GM18502 (cell line): Measurements from ENCODE around the gene PLXNB2.
"Not testable (repeated sequence)": the region's sequence is repeated elsewhere in the genome, so short reads cannot be mapped to it uniquely, and the experiment has no call there.

Source experiments
- ATAC-seq: cut with Tn5 transposase; IDR thresholded peaks from one replicate; pipeline ENCODE4 v1.9.1; 2021; ENCODE audit warnings: mild to moderate bottlenecking; ENCODE audit not compliant: unreplicated experiment, poor library complexity

The PLXNB2 gene

GRCh38 chr22:50281957-50282356 is 25.5 kb downstream of the PLXNB2 start:
- ATAC-seq = no peak

DNA sequence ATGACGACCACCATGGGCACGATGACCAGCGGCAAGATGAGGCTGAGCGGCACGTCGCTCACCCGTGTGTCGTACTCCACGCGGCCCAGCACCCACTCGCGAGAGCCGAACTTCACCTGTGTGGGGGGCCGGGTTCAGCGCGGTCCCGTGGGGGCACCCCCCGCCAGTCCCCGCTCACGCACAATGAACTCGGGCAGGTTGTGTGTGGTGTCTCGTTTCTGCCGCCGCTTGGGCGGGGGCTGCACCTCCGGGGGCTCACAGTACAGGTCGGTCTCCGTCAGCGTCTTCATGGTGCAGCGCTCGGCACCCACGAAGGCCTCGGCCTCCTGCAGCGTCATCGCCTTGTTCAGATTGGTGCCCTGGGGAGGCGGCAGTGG is 26.1 kb downstream of the PLXNB2 start:
- ATAC-seq = no peak

DNA sequence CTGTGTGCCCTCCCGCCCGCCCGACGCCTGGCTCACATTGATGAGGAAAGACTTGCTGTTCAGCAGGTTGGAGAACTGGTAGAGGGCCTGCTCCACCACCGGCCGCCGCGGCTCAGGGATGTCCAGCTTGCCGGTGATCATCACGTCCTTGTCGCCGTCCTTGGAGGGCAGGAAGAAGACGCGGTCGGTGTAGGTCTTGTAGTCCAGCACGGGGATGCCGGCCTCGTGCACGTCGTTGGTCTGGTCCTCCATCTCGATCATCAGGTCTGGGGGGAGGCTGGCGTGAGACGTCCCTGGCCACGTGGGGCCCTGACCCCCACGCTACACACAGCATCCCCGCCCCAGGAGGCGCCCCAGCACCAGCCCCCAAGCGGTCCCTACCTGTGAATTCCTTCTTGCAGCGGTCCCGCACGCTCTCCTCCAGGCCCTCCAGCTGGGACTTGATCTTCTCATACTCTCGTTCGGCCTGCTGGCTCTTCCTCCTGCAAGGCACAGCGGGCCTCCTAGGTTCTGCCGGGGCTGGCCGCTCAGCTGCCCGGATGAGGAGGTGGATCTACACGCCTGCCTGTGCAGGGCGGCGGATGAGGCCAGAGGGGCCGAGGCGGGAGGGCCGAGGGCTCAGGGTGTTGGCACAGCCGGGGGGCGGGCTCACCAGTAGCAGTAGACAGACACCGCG is 26.6 kb downstream of the PLXNB2 start:
- ATAC-seq = no peak

- no peak for ATAC-seq
These were observed 27.3 kb downstream of the PLXNB2 start for GRCh38 chr22:50280022-50280707.

GRCh38 chr22:50278956-50279619 is 28.4 kb downstream of the PLXNB2 start:
- ATAC-seq = no peak

- ATAC-seq = no peak
These were observed 29.0 kb downstream of the PLXNB2 start for GRCh38 chr22:50278461-50278860.

DNA sequence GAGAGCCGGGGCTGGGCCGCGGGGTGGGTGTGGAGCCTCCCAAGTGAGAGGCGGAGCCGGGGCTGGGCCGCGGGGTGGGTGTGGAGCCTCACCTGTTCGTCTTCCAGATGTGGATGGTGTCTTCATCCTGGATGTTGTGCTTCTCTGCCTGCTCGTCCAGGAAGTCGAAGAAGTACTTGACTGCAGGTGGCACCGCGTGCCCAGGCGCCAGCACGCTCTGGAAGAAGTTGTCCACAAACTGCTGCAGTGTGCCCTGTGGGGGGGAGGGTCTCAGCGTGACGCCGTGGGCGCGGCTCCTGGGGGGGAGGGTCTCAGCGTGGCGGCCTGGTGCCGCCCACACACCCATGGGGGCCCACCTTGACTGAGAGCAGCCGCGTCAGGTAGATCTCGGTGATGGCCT is 29.7 kb downstream of the PLXNB2 start:
- ATAC-seq = no peak

- ATAC-seq = peak; percentile 61
These were observed 31.3 kb downstream of the PLXNB2 start for GRCh38 chr22:50276143-50276542.

DNA sequence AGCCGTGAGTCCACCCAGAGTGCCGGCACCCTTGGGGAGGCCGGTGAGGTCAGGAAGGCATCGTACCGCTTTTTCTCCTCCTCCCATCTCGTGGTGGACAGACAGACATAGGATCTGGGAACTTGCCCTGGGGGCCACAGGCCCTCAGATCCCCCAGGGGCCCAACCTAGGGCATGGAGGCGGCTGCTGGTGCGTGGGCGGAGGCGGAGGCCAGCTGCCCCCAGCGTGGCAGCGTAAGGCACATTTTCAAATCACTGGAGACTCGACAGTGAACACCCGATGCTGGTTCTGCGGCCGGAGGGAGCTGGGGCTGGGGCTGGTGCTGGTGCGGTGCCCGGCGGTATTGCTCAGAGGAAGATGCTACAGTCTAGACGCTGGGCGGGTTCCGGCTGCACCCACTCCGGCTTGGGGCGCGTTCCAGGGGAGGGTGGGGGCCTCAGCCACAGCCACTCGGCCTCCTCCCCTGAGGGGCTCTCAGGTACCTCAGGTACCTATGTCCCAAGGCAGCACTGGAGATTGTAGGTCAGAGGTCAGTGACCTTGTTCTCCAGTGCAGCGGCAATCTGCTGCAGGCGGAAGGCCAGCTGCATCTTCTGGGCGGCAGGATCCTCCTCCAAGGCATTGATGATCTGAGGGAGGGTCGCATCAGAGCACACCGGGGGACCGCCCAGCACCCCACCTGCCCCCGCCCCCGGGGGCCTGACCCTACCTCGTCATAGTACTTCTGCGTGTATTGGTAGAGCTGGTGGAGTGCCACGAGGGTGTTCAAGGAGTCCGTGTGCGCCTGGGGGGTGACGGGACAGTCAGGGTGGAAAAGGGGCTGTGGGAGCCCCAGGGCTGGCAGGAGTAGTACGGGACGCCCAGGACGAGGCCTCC is 32.0 kb downstream of the PLXNB2 start:
- no peak for ATAC-seq

DNA sequence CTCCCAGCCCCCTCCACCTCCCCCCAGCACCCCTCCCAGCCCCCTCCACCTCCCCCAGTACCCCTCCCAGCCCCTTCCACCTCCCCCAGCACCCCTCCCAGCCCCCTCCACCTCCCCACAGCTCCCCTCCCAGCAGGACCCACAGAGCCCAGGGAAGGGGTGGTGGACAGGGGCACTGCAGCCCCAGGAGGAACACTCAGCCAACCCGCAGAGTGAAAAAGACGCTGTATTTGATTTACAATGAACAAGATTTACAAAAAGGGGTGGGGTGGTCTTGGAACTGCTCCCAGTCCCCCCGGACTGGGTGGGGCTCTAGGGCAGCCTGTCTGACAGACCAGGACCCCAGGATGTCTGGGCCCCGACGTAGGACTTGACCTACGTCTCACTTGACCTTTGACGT is 32.7 kb downstream of the PLXNB2 start:
- ATAC-seq = no peak

- no peak for ATAC-seq
These were observed 33.1 kb downstream of the PLXNB2 start for GRCh38 chr22:50274311-50274710.

GRCh38 chr22:50273781-50274180 is 33.7 kb downstream of the PLXNB2 start:
- not testable (repeated sequence) for ATAC-seq

DNA sequence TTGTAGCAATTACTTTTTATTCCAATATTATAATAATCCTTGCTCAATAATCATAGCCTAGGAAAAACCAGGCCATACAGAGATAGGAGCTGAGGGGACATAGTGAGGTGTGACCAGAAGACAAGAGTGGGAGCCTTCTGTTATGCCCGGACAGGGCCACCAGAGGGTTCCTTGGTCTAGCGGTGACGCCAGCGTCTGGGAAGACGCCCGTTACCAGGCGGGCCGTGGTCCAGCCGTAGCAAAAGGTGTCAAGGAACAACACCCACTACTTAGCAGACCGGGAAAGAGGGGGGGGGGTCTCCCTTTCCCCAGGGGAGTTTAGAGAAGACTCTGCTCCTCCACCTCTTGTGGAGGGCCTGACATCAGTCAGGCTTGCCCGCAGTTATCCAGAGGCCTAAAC is 34.1 kb downstream of the PLXNB2 start:
- not testable (repeated sequence) for ATAC-seq

- no peak for ATAC-seq
These were observed 35.2 kb downstream of the PLXNB2 start for GRCh38 chr22:50272044-50272802.

DNA sequence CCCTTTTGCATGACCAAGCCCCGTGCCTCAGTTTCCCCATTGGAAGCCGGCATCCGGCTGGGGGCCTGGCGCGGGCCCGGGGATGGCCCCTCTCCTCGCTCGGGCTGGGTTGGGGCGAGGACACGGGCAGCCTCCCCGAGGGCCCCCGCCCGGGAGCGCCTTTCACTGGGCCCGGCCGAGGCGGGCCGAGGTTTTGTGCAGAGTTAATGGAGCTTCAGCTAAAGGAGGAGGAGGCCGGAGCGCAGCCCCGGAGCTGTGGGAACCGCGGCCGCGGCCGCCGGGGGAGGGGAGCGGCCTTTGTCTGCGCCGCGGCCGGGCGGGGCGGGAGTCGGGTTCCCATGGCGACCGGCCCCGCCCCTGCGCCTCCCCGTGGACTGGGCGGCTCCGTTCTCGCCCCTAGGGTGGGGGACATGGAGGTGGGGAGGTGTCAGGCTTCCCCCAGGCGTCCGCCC is 35.9 kb downstream of the PLXNB2 start:
- no peak for ATAC-seq

DNA sequence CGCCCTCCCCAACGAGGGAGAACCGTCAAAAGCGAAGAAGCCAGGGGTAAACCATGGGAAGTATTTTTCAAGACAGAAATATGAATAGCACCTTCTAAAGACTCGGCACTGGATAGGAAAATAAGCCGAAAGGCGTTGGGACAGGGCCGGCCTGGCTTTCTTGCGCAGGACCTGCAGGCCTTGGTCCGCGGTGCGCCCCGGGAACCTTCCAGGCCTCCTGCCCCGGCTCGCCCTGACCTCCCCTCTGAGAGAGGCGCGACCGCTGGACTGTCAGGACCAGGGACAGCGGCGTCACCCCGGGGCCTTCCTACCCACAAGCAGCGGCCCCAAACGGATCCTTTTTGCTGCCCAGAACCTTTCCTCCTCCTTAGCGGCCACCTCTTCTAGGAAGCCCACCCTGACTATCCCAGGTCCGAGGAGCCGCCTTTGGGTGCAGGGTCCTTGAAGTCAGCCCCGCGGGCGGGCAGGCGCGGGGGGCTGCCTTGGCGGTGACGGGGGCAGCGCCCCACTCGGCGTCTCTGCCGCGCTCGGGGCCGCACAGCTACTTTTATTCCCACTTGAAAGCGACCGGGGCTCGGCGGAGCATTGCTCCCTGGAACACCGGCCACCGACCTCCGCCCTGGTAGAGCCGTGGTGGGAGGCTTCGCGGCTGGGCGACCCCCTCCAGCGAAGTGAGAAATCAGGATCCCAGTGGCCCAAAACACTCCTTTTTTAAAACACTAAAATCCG is 36.6 kb downstream of the PLXNB2 start:
- ATAC-seq = peak; percentile 19

DNA sequence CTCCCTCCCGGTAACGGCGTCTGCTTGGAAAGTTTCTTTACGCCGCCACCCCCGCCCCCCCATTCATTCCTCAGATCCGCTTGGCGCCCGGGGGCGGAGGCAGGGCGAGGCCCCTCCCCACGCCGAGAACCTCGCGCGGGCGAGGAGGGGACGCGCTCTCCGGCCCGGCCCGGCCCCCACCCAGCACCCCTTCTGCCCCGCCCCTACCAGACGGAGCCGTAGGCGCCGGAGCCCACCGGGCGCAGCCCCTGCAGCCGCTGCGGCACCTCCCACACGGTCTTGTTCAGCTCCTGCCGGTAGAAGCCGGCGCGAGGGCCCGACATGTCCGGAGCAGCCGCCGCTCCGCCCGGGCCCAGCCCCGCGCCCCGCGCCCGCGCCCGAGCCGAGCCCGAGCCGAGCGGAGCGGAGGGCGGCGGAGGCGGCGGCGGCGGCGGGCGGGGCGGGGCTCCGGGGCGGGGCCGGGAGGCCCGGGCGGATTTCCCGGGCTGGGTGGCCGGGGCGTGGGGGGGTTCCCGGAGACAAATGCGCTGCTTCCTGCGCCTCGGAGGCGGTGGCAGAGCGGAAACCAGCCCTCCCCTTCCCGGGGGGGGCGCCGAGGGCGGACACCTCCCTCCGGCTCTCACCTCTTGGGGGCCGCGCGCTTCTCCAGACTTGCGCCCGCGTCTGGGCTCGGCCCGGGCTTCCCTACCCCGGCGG is 37.3 kb downstream of the PLXNB2 start, which contains the start of gene MAPK11:
TSS of gene MAPK11 (minus strand) at position 411 of the 696 bp plus-strand sequence. CDS start at position 323, 88 bp downstream.
- ATAC-seq = peak; percentile 42

DNA sequence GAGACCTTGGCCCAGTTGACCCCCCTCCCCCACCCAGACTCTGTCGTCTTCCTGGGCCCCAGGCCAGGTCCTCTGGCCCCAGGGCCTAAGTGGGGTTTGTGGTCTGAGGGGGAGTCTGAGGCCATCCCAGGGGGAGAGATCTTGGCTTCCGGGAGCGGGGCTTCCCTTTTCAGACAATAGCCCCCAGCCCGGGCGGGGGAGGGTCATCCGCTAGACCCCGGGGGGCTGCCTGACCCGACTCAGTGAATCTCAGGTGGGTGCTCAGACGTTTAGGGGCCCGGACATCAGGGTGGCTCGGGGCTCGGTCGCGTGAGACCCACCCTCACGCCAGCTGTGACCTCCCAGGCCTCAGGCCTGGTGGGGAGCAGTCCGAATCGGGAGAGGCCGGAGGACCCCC is 37.9 kb downstream of the PLXNB2 start:
- ATAC-seq = no peak
